HepG2 (cell line): ENCODE measurements around the gene DUOXA2. TPM values are rescaled to one million over a fixed set of nuclear protein-coding genes. Genes with fewer than 3 reads are reported as not detected.

Source experiments
- ATAC-seq: fragments of 200-7000 bp; cut with Tn5 transposase; 3 replicates; pipeline ENCODE4 v1.9.1; 2020; ENCODE audit warnings: mild to moderate bottlenecking, moderate library complexity
- BruUV-seq: library from RNA; stranded (reverse); fragments of 400-500 nt; replicated peaks from 2 replicates; lab custom pipeline; 2021; lab: Mats Ljungman, UMichigan
- CTCF ChIA-PET: fragments of 300-600 bp; formaldehyde crosslinking; extraction: SDS; loops from one replicate; lab custom pipeline; 2021; ENCODE audit warnings: low total read pairs, inconsistent platforms, low intra/inter-chr PET ratio; lab: Yijun Ruan, JAX
- POLR2A ChIA-PET: fragments of 350-600 bp; sonication (Branson Sonifier 250); formaldehyde crosslinking; loops from one replicate; lab custom pipeline; 2020; ENCODE audit warnings: antibody characterized with exemption, inconsistent platforms; lab: Yijun Ruan, JAX
- DNase-seq: peaks from one replicate; pipeline ENCODE4 v3.0.0-alpha.2; 2015; ENCODE audit warnings: low spot score
- FAIRE-seq: peaks from 3 replicates; lab custom pipeline; 2011; peaks lifted over from hg19 to GRCh38; lab: Jason Lieb, UNC
- H2AFZ ChIP-seq: one replicate; pipeline ENCODE4 v1.6.1; 2011; ENCODE audit warnings: low read length, inconsistent platforms
- H3K27ac ChIP-seq: fragments of 300-600 bp; 3 replicates; pipeline ENCODE4 v1.8.0; 2011; ENCODE audit warnings: mixed run types, mild to moderate bottlenecking, mixed read lengths, low read length, inconsistent platforms; ENCODE audit not compliant: insufficient read depth; ENCODE audit errors: extremely low read length
- H3K27me3 ChIP-seq, 2 experiments: fragments of 200-600 bp in 1 of 2; 2 replicates in 1 of 2; 3 replicates in 1 of 2; pipeline versions ENCODE4 v1.6.0 to v1.8.0; 2011; ENCODE audit warnings: low read length in 2 of 2, mild to moderate bottlenecking in 2 of 2, moderate library complexity in 2 of 2, inconsistent platforms in 1 of 2; ENCODE audit not compliant: insufficient read depth in 2 of 2, control insufficient read depth in 1 of 2
- H3K36me3 ChIP-seq, 2 experiments: fragments of 200-600 bp in 1 of 2; replicated peaks in 1 of 2; 2 replicates in 1 of 2; 3 replicates in 1 of 2; pipeline versions ENCODE4 v1.5.1 to v1.8.0; 2011; ENCODE audit warnings: low read length in 2 of 2, inconsistent platforms in 1 of 2; ENCODE audit not compliant: insufficient read depth in 2 of 2, control insufficient read depth in 1 of 2
- H3K4me1 ChIP-seq: 2 replicates; pipeline ENCODE4 v1.5.1; 2012; ENCODE audit warnings: low read length, inconsistent platforms; ENCODE audit not compliant: insufficient read depth
- H3K4me2 ChIP-seq: 2 replicates; pipeline ENCODE4 v1.6.0; 2011; ENCODE audit warnings: low read depth, low read length, inconsistent platforms
- H3K4me3 ChIP-seq, 3 experiments: fragments of 200-600 bp in 1 of 3; sonication (generic), shearing (Covaris generic) in 1 of 3; replicated peaks in 1 of 3; 2 replicates each; pipeline ENCODE4 v1.5.1; 2011 to 2016; ENCODE audit warnings: low read length in 3 of 3, inconsistent platforms in 2 of 3, low read depth in 2 of 3, mild to moderate bottlenecking in 2 of 3, control low read depth in 1 of 3, mixed read lengths in 1 of 3; ENCODE audit not compliant: insufficient read depth in 1 of 3
- H3K79me2 ChIP-seq: one replicate; pipeline ENCODE4 v1.6.1; 2011; ENCODE audit warnings: low read length, inconsistent platforms; ENCODE audit not compliant: insufficient read depth
- H3K9ac ChIP-seq: 2 replicates; pipeline ENCODE4 v1.6.0; 2011; ENCODE audit warnings: mild to moderate bottlenecking, low read depth, low read length, inconsistent platforms; ENCODE audit not compliant: insufficient read depth
- H3K9me3 ChIP-seq: 2 replicates; pipeline ENCODE4 v1.5.1; 2012; ENCODE audit warnings: mild to moderate bottlenecking, low read length
- H4K20me1 ChIP-seq: 2 replicates; pipeline ENCODE4 v1.6.0; 2011; ENCODE audit warnings: inconsistent platforms, mild to moderate bottlenecking, low read length, moderate library complexity; ENCODE audit not compliant: insufficient read depth
- ARNTL ChIP-seq: sonication (generic); formaldehyde crosslinking; IDR thresholded peaks from 2 replicates; pipeline ENCODE4 v1.4.0; 2020; ENCODE audit warnings: mild to moderate bottlenecking, missing genetic modification reagents
- HNRNPH1 ChIP-seq: fragments of 200-400 bp; formaldehyde crosslinking; optimal IDR thresholded peaks from 2 replicates; pipeline ENCODE3; 2017; ENCODE audit warnings: mild to moderate bottlenecking, low read depth, low read length
- KLF12 ChIP-seq: sonication (generic); formaldehyde crosslinking; IDR thresholded peaks from 2 replicates; pipeline ENCODE4 v1.4.0; 2020; ENCODE audit warnings: missing genetic modification reagents, borderline replicate concordance
- PHF8 ChIP-seq: sonication (generic); formaldehyde crosslinking; IDR thresholded peaks from 2 replicates; pipeline ENCODE4 v1.5.0; 2020; ENCODE audit warnings: missing genetic modification reagents
- SMAD1 ChIP-seq: sonication (generic); formaldehyde crosslinking; IDR thresholded peaks from 2 replicates; pipeline ENCODE4 v1.4.0; 2020; ENCODE audit warnings: missing genetic modification reagents, low read depth, mild to moderate bottlenecking, borderline replicate concordance
- SP1 ChIP-seq, 2 experiments: fragments of 450-650 bp in 1 of 2; sonication (generic) in 1 of 2; formaldehyde crosslinking in 1 of 2; IDR thresholded peaks; 2 replicates each; pipeline versions ENCODE4 v1.4.0 to v1.6.1; 2016 to 2020; ENCODE audit warnings: missing genetic modification reagents in 1 of 2
- TCF7 ChIP-seq: sonication (generic); IDR thresholded peaks from 2 replicates; pipeline ENCODE4 v1.6.1; 2016; ENCODE audit warnings: antibody characterized with exemption, low read depth
- ZNF564 ChIP-seq: sonication (generic); formaldehyde crosslinking; IDR thresholded peaks from 2 replicates; pipeline ENCODE4 v1.8.1; 2023; ENCODE audit warnings: mild to moderate bottlenecking, missing genetic modification reagents
- ZNF850 ChIP-seq: sonication (generic); formaldehyde crosslinking; conservative IDR thresholded peaks from 2 replicates; pipeline ENCODE4 v1.9.0; 2021; ENCODE audit warnings: mild to moderate bottlenecking, missing genetic modification reagents
- ZZZ3 ChIP-seq: sonication (generic); formaldehyde crosslinking; IDR thresholded peaks from 2 replicates; pipeline ENCODE4 v1.4.0; 2020; ENCODE audit warnings: missing genetic modification reagents, mild to moderate bottlenecking, borderline replicate concordance
- WGBS: methylation state at CpG from one replicate; pipeline ENCODE4 v1.1.6; 2017; ENCODE audit warnings: low lambda C conversion rate; 5-methylcytosine and 5-hydroxymethylcytosine counted together
- in situ Hi-C: cut with HindIII; loops from 2 replicates; pipeline ENCODE4 v1.10.0; 2017; ENCODE audit warnings: low pct_unique_long_range_greater_than_20kb; ENCODE audit not compliant: extremely low pct_ligation_motif_present
- intact Hi-C: fragments of 100-400 bp; cut with micrococcal nuclease; formaldehyde crosslinking; loops from one replicate; pipeline ENCODE4 v1.10.0; 2022; ENCODE audit not compliant: unreplicated experiment
- polyA plus RNA-seq, 8 experiments: library from polyadenylated mRNA; depleted of rRNA in 3 of 8; stranded (reverse) in 7 of 8; unstranded in 1 of 8; fragments of >200 nt; fragmentation: Illumina TruSeq in 4 of 8; extraction: Trizol in 4 of 8; gene quantifications; 2 replicates each; pipeline versions ENCODE4 v1.2.1 to v1.2.3, GENCODE V29; 2011 to 2016; ENCODE audit warnings: low read depth in 4 of 8, missing spikeins in 1 of 8, mixed read lengths in 1 of 8; ENCODE audit not compliant: insufficient read depth in 1 of 8
- total RNA-seq, 5 experiments: library from RNA; depleted of rRNA; stranded (reverse); fragments of >200 nt; fragmentation: Illumina TruSeq; extraction: Trizol; gene quantifications; 2 replicates each; pipeline ENCODE4 v1.2.3, GENCODE V29; 2016; ENCODE audit warnings: low read depth in 1 of 5
- TF ChIP-seq, protein P1 (sequence below): IDR thresholded peaks from 2 replicates; pipeline ENCODE4 v1.6.1; 2012; ENCODE audit warnings: low read depth, low read length, improper control_type of control experiment
- TF ChIP-seq, protein P2 (sequence below): sonication (generic); formaldehyde crosslinking; IDR thresholded peaks from 2 replicates; pipeline ENCODE4 v1.9.0; 2021; ENCODE audit warnings: missing genetic modification reagents, borderline replicate concordance

Gene DUOXA2
- total and polyA plus RNA-seq, 2 of the 13 experiments (the other 11 are each of a cell fraction or from before 2014, with no cell fraction given): 0.32 TPM; not detected in 1

- no peak for ATAC-seq
- BruUV-seq: no TSS peak
- in situ Hi-C loops: no loop called here
These were observed 23.6 kb downstream of the DUOXA2 start for GRCh38 chr15:45137703-45138102.

More at GRCh38 chr15:45137703-45138102, 23.6 kb downstream of the DUOXA2 start:
- intact Hi-C loops: no loop called here
- TF ChIP-seq ARNTL (CRISPR knock-in tag) (no peak), TCF7 (no peak), SMAD1 (CRISPR knock-in tag) (no peak), ZNF564 (no peak), KLF12 (CRISPR knock-in tag) (no peak), SP1 (IDR thresholded peaks at IDR 0.05) (no peak), SP1 (CRISPR knock-in tag; IDR thresholded peaks at IDR 0.05) (no peak), ZZZ3 (CRISPR knock-in tag) (no peak), PHF8 (CRISPR knock-in tag) (no peak), HNRNPH1 (no peak), ZNF850 (CRISPR knock-in tag) (no peak)
- TF ChIP-seq, protein P1, sequence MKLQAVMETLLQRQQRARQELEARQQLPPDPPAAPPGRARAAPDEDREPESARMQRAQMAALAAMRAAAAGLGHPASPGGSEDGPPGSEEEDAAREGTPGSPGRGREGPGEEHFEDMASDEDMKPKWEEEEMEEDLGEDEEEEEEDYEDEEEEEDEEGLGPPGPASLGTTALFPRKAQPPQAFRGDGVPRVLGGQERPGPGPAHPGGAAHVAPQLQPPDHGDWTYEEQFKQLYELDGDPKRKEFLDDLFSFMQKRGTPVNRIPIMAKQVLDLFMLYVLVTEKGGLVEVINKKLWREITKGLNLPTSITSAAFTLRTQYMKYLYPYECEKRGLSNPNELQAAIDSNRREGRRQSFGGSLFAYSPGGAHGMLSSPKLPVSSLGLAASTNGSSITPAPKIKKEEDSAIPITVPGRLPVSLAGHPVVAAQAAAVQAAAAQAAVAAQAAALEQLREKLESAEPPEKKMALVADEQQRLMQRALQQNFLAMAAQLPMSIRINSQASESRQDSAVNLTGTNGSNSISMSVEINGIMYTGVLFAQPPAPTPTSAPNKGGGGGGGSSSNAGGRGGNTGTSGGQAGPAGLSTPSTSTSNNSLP: no peak
- TF ChIP-seq, protein P2, sequence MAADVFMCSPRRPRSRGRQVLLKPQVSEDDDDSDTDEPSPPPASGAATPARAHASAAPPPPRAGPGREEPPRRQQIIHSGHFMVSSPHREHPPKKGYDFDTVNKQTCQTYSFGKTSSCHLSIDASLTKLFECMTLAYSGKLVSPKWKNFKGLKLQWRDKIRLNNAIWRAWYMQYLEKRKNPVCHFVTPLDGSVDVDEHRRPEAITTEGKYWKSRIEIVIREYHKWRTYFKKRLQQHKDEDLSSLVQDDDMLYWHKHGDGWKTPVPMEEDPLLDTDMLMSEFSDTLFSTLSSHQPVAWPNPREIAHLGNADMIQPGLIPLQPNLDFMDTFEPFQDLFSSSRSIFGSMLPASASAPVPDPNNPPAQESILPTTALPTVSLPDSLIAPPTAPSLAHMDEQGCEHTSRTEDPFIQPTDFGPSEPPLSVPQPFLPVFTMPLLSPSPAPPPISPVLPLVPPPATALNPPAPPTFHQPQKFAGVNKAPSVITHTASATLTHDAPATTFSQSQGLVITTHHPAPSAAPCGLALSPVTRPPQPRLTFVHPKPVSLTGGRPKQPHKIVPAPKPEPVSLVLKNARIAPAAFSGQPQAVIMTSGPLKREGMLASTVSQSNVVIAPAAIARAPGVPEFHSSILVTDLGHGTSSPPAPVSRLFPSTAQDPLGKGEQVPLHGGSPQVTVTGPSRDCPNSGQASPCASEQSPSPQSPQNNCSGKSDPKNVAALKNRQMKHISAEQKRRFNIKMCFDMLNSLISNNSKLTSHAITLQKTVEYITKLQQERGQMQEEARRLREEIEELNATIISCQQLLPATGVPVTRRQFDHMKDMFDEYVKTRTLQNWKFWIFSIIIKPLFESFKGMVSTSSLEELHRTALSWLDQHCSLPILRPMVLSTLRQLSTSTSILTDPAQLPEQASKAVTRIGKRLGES (CRISPR knock-in tag): no peak
- TF ChIP-seq, all 625 proteins: peak for 0
- WGBS: 4% methylated on average over 8 of the region's 8 CpGs
- Histone ChIP-seq H3K27me3 (peaks cover 4 to 22% of the 10 kb centered on the region in 2 experiments; a peak in 4 of 5 replicates), H3K4me2 (no peak overlapping the region), H3K4me3 (no peak overlapping the region), H3K9me3 (no peaks in the 10 kb centered on the region), H4K20me1 (no peaks in the 10 kb centered on the region), H3K4me1 (no peaks in the 10 kb centered on the region), H3K36me3 (no peaks in the 10 kb centered on the region), H3K27ac (no peak overlapping the region), H3K79me2 (no peaks in the 10 kb centered on the region), H2AFZ (no peak overlapping the region), H3K9ac (no peak overlapping the region)
- POLR2A ChIA-PET: no interaction called here
- CTCF ChIA-PET: interaction anchor here (1.8 kb wide), 1 partner anchor 19 kb away, joined by 5 read pairs; no protein-coding TSS in a partner anchor
- DNase-seq (no peak), FAIRE-seq (no peak)
